ENCODE data around the gene NLRC5. TPM values are rescaled to one million over a fixed set of nuclear protein-coding genes. Genes with fewer than 3 reads are reported as not detected.

The NLRC5 gene
- total RNA-seq, 1 donor from 2014 or later = 114 TPM

GRCh38 chr16:57036315-57036714 lies 47.0 kb downstream of the NLRC5 start:
- intact Hi-C loops (cut with DNase I) = no loop called here
- TF ChIP-seq, protein P1, sequence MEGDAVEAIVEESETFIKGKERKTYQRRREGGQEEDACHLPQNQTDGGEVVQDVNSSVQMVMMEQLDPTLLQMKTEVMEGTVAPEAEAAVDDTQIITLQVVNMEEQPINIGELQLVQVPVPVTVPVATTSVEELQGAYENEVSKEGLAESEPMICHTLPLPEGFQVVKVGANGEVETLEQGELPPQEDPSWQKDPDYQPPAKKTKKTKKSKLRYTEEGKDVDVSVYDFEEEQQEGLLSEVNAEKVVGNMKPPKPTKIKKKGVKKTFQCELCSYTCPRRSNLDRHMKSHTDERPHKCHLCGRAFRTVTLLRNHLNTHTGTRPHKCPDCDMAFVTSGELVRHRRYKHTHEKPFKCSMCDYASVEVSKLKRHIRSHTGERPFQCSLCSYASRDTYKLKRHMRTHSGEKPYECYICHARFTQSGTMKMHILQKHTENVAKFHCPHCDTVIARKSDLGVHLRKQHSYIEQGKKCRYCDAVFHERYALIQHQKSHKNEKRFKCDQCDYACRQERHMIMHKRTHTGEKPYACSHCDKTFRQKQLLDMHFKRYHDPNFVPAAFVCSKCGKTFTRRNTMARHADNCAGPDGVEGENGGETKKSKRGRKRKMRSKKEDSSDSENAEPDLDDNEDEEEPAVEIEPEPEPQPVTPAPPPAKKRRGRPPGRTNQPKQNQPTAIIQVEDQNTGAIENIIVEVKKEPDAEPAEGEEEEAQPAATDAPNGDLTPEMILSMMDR (IDR thresholded peaks at IDR 0.05) = no peak
- no peak for TF ChIP-seq POLR2A (IDR thresholded peaks at IDR 0.05)
- no peak for TF ChIP-seq POLR2AphosphoS5 (IDR thresholded peaks at IDR 0.05; ENCODE audit: insufficient read depth in 1 of 2, low read depth in 1 of 2)
- no peak for DNase-seq (ENCODE audit: extremely low spot score in 2 of 2)
- H3K9me3 ChIP-seq = no peaks in the 10 kb centered on the region
- no peak overlapping the region for H3K27ac ChIP-seq
- H3K4me1 ChIP-seq = no peaks in the 10 kb centered on the region
- H3K27me3 ChIP-seq = no peaks in the 10 kb centered on the region
- H3K4me3 ChIP-seq = no peak overlapping the region
- peaks cover 0 to 38% of the 10 kb centered on the region in 2 donors for H3K36me3 ChIP-seq

DNA sequence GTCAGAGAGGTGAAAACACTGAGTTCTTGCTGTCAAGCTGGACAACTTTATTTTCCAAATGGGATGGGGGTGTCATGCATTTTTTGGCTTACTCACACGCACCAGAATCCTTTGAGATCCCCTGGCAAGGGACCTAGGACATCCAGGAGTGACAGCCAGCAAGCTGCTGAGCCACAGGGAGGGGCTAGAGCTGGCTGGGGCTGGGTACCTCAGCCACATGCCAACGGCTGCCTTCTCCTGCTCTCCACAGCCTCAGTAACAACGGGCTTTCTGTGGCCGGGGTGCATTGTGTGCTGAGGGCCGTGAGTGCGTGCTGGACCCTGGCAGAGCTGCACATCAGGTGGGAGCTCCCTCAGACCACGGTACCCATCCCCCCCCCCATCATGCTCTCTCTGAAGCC lies 47.6 kb downstream of the NLRC5 start:
- H3K4me3 ChIP-seq = no peak overlapping the region
- intact Hi-C loops (cut with DNase I) = no loop called here
- no peak for DNase-seq (ENCODE audit: extremely low spot score in 2 of 2)
- H3K36me3 ChIP-seq = peaks cover 0 to 38% of the 10 kb centered on the region in 2 donors
- TF ChIP-seq POLR2A (IDR thresholded peaks at IDR 0.05) (no peak), POLR2AphosphoS5 (IDR thresholded peaks at IDR 0.05; ENCODE audit: insufficient read depth in 1 of 2, low read depth in 1 of 2) (no peak)
- TF ChIP-seq, protein P1 (IDR thresholded peaks at IDR 0.05) = no peak
- no peak overlapping the region for H3K27ac ChIP-seq
- H3K9me3 ChIP-seq = no peaks in the 10 kb centered on the region
- H3K4me1 ChIP-seq = no peaks in the 10 kb centered on the region
- H3K27me3 ChIP-seq = no peaks in the 10 kb centered on the region

DNA sequence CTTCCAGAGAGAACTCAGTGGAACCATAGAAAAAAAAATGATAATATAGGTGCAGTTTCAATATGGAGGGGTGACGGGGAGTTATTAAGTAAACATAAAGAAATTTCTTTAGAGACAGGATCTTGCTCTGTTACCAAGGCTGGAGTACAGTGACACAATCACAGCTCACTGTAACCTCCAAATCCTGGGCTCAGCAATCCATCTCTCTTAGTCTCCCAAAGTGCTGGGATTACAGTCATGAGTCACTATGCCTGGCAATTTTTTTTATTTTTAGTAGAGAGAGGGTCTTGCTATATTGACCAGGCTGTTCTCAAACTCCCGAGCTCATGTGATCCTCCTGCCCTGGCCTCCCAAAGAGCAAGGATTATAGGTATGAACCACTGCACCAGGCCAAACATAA lies 48.8 kb downstream of the NLRC5 start:
- no peak overlapping the region for H3K4me3 ChIP-seq
- peaks cover 0 to 35% of the 10 kb centered on the region in 2 donors for H3K36me3 ChIP-seq
- TF ChIP-seq, protein P1 (IDR thresholded peaks at IDR 0.05) = no peak
- no peak for TF ChIP-seq POLR2AphosphoS5 (IDR thresholded peaks at IDR 0.05; ENCODE audit: insufficient read depth in 1 of 2, low read depth in 1 of 2)
- no peak for TF ChIP-seq POLR2A (IDR thresholded peaks at IDR 0.05)
- H3K4me1 ChIP-seq = no peaks in the 10 kb centered on the region
- no peak for DNase-seq (ENCODE audit: extremely low spot score in 2 of 2)
- no peak overlapping the region for H3K27ac ChIP-seq
- intact Hi-C loops (cut with DNase I) = no loop called here
- no peaks in the 10 kb centered on the region for H3K27me3 ChIP-seq
- H3K9me3 ChIP-seq = no peaks in the 10 kb centered on the region

GRCh38 chr16:57039148-57039812 lies 49.9 kb downstream of the NLRC5 start:
- no peaks in the 10 kb centered on the region for H3K4me1 ChIP-seq
- H3K9me3 ChIP-seq = no peaks in the 10 kb centered on the region
- TF ChIP-seq, protein P1 (IDR thresholded peaks at IDR 0.05) = no peak
- no peak for TF ChIP-seq POLR2A (IDR thresholded peaks at IDR 0.05)
- TF ChIP-seq POLR2AphosphoS5 (IDR thresholded peaks at IDR 0.05; ENCODE audit: insufficient read depth in 1 of 2, low read depth in 1 of 2) = no peak
- no peak overlapping the region for H3K4me3 ChIP-seq
- H3K27ac ChIP-seq = no peak overlapping the region
- no peaks in the 10 kb centered on the region for H3K27me3 ChIP-seq
- H3K36me3 ChIP-seq = peaks cover 0 to 24% of the 10 kb centered on the region in 2 donors
- intact Hi-C loops (cut with DNase I) = no loop called here
- DNase-seq (ENCODE audit: extremely low spot score in 2 of 2) = no peak

Measured in vagina (tissue), 2 donors.